GM18502 (cell line): ENCODE data around the gene RRP8.

Source experiments
- ATAC-seq: cut with Tn5 transposase; IDR thresholded peaks from one replicate; pipeline ENCODE4 v1.9.1; 2021; ENCODE audit warnings: mild to moderate bottlenecking; ENCODE audit not compliant: unreplicated experiment, poor library complexity

Gene RRP8

DNA sequence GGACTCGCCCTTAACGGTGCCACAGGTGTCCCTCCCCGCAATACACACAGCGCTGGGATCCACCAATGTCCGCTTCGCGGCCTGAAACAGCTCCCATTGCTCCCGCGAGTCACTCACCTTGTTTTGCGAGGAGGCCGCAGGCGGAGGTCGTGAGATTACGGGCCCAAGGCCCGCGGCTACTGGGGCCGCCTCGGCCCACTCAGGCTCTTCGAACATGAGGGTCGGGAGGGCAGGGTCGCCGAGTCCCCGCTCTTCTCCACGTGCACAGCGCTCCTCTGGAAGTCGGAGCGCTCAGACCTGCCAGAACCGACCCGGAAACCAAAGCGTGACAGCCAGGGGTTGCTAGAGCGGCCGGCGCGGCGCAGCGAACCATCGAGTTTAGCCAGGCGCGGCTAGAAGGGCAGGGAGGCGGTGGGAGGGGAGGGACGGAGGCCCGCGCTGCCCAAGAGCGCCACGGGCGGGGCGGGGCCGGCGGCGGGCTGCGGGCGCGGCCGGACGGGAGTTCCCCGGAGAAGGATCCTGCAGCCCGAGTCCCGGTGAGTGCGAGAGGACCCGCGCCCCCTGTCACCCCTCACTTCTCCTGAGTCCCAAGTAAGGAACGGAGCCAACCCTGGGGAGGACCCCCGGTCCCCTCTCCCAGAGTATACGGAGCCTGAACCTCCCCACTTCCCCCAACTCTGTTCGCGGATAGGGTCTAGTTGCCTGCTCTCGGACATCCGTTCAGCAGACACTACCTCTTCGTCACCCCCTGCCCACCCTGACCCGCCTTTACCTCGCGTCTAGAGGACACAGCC, at the start of gene RRP8, which contains the start of gene ILK:
Gene RRP8 (minus strand): TSS at position 330 of the 794 bp plus-strand sequence. CDS start 114 bp downstream, at position 216.
Gene ILK (plus strand): TSS at position 488 of the 794 bp plus-strand sequence. CDS start 498 bp downstream, outside the sequence.
- ATAC-seq: peak; percentile 82

DNA sequence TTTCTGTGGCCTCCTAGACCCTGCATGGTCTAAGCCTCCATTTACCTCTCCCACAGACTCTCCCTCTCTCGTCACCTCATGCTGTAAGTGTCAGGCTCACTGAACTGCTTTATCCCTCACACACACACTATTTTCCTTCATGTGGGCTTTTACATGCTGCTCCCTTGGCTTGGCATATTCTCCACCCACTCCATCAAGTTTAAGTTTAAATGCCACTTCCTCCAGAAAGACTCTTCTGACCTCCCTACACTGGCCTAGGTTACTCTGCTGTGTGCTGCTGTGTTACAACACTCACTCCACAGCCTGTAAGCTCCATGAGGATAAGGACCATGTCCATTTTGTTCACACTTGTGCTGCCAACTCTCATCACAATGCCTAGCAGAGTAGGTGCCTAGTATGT, 49.7 kb upstream of the RRP8 start:
- ATAC-seq: no peak

DNA sequence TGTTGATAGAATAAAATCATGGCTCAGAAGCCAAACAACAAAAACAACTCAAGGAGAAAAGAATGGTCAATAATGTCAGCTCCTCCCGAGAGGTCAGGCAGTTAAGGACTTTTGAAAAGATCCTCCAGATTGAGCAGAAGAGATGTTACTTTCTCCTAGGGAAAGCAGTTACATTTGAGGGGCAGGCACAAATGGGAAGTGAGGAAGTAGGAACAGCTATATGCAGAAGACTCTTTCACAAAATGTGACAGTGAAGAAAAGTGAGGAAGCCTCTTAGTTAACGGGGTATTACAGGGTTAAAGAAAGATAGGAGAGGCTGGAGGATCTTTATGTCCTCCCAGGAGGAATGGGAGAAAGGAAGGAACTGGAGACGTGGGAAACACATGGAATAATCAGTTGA, 48.8 kb upstream of the RRP8 start:
- ATAC-seq: no peak

DNA sequence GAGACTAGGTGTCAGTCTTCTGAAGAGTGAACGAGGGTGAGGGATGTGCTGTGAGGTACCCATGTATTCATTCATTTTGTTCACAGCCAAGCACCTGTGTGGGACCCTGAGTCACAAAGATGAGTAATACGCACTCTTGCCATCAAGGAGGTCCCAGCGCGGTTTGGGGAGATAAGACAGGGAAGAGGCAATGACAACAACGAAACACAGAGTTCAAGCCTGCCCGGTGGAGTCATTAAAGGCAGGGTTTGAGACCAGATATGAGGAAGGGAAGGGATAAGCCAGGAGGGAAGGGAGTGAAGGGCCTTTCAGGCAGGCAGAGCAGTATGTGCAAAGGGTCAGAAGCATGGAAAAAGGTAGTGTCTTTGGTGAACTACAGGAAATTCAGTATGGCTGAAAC, 47.6 kb upstream of the RRP8 start:
- ATAC-seq: no peak

DNA sequence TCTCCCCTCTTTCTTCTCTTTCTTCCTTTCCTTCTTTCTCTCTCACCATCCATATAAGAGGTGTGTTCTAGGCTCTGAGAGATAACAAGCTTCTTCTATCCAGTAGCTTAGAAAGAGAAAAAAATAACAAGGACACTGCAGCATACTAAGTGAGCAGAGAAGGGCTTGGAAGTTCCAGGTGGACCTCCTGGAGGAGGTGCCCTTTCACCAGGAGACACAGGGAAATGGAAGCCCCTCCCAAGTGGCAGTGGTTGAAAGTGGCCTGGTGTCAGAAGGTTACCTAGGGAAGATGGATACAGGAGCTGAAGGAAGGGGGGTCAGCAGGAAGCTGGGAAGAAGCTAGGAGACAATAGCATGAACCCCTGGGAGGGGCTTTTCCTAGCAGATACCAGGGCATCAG, 46.7 kb upstream of the RRP8 start:
- no peak for ATAC-seq

- no peak for ATAC-seq
Observed at GRCh38 chr11:6648501-6648900, 45.1 kb upstream of the RRP8 start.

DNA sequence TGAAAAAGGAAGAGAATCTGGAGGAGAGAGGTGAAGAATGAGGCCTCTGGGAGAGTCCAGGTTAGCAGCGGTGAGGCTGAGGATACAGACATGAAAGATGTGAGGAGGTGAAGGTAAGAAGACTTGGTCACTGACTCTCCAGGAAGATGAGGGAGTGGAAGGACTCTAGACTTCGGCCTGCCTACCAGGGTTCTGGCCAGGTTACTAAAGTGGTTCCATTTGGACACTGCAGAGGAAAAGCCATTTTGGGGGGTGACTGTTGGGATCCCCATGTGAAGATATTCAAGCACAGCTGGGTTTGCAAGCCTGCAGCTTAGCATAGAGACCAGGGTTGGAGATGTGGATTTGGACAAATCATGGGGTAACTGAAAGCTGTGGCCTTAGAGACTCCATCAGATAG, 44.4 kb upstream of the RRP8 start:
- no peak for ATAC-seq

GRCh38 chr11:6646918-6647679, 43.7 kb upstream of the RRP8 start:
- peak; percentile 98 for ATAC-seq

GRCh38 chr11:6646576-6646917, 43.1 kb upstream of the RRP8 start:
- no peak for ATAC-seq

DNA sequence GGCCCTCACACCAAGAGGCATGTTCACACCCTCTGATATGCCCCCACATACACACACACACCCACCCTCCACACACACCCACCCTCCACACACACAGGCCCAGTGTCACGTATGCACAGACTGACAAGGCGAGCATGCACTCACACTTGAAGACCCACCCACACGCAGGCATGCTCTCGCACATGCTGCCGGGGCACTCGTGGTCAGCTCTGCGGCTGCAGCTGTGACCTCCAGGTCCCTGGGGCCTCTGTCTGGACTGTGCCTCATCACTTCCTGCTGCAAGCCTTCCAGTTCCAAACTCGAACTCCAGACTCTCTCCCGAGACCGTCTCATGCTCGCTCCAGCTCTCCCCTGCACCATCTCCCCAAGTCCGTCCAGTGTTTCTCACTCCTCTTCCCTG, 42.7 kb upstream of the RRP8 start:
- no peak for ATAC-seq

GRCh38 chr11:6642957-6643356, 39.5 kb upstream of the RRP8 start:
- ATAC-seq: no peak

- ATAC-seq: no peak
Observed at GRCh38 chr11:6640985-6641701, 37.7 kb upstream of the RRP8 start.

DNA sequence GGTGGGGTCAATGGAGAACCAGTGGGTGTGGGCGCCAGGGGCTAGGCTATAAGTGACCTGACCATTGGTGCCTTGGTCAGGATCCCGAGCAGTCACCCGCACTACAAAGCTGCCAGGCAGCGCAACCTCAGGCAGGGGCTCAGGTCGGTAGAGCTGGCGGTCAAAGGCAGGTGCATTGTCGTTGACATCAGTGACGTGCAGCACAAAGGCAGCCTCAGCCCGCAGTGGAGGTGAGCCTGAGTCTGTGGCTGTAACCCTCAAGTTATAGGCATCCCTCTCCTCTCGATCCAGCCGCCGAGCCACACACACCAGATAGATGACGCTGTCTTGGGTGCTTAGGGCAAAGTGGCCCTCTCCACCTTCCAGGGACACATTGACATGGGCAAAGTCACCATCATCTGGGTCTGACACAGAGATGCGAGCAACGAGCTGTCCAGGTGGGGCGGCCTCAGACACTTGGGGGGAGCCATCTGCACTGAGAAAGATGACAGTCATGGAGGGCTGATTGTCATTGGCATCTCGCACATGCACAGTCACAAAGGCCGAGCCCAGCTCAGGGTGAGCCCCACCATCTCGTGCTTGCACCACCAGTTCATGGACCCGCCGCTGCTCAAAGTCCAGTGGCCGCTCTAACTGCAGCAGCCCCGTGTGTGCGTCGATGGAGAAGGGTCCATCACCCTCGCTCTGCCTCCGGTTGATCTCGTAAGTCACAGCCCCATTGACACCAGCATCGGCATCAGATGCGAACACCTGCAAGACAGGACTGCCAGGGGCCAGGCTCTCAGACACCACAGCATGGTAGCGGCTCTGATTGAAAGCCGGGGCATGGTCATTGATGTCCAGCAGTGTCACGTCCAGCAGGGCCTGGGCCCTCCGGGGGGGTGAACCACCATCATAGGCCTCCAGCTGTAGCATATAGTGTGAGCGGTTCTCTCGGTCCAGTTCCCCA, 36.9 kb upstream of the RRP8 start:
- no peak for ATAC-seq

- ATAC-seq: no peak
Observed at GRCh38 chr11:6638429-6638828, 35.0 kb upstream of the RRP8 start.

- no peak for ATAC-seq
Observed at GRCh38 chr11:6637871-6638270, 34.5 kb upstream of the RRP8 start.

GRCh38 chr11:6636480-6636879, 33.1 kb upstream of the RRP8 start:
- ATAC-seq: no peak

DNA sequence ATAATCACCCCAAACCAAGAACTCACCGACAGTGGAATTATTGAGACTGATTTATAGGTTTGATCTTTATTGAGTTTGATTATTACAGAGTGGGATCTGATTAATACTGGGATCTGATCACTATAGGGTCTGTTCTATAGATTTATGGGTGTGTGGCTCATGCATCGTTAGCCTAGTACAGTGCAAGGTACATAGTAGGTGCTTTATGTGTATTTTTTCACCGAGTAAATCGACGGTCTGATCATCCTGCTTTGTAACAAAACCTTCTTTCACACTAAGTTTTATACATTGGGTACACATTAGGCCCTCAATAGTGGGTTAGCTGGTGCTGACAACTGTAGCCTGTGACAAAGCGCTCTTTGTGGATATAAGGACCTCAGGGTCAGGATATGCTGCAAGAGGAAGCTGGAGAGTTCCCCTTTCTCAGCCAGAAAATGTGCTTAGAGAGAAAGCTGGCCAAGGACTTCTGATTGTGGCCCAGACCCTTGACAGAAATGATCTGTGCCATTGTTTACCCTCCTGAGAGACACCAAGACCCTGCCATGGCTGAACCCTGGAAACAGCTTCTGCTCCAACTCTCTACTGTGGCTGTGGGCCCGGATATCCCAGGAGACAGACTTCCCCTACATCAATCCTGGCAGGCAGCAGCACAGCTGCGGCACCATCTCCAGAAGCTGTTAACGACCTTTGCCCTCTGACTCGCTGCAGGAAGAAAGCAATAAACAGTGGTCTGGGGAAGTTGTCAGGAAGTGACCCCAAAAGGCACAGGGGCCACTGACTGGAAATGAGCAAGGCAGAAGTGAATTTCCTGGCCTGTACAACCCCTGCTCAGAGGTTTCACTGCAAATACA, 31.9 kb upstream of the RRP8 start:
- ATAC-seq: no peak

GRCh38 chr11:6634534-6634933, 31.1 kb upstream of the RRP8 start:
- ATAC-seq: no peak
